CD4-positive, alpha-beta T cell treated with Interleukin-6 for 4 hours (primary cell): Measurements from ENCODE around the gene NEURL4.

Source experiments
- DNase-seq: peaks from one replicate; pipeline ENCODE4 v3.0.0-alpha.2; 2020; ENCODE audit warnings: mixed read lengths

NEURL4 gene

DNA sequence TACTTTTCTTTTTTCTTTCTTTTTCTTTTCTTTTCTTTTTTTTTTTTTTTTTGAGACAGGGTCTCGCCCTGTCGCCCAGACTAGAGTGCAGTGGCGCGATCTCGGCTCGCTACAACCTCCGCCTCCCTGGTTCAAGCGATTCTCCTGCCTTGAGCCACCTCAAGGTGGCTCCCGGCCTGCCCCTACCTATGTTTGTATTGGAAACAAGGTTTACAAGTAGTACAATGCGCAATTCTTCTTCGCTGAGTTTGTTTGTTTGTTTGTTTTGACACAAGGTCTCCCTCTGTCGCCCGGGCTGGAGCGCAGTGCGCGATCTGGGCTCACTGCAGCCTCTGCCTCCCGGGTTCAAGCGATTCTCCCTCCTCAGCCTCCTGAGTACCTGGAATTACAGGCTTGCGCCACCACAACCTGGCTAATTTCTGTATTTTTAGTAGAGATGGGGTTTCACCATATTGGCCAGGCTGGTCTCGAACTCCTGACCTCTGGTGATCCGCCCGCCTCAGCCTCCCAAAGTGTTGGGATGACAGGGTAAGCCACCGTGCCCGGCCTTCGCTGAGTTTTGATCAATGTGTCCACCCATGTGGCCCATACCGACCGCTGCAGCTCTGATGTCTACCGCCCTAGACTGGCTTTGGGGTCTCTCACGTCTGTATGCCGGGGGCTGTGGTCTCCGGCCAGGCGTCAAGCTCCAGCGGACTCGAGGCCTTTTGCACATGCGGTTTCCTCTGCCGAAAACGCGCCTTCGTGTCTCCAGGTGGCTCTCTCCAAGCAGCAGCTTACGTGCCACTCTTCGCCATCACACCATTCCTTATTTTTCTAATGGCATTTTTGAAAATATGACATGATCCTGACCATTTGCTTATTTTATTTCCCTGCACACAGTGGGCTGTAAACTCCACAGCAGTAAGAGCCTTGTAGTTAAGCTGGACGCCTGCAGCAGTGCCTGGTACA, 33.6 kb downstream of the NEURL4 start:
- no peak for DNase-seq

DNA sequence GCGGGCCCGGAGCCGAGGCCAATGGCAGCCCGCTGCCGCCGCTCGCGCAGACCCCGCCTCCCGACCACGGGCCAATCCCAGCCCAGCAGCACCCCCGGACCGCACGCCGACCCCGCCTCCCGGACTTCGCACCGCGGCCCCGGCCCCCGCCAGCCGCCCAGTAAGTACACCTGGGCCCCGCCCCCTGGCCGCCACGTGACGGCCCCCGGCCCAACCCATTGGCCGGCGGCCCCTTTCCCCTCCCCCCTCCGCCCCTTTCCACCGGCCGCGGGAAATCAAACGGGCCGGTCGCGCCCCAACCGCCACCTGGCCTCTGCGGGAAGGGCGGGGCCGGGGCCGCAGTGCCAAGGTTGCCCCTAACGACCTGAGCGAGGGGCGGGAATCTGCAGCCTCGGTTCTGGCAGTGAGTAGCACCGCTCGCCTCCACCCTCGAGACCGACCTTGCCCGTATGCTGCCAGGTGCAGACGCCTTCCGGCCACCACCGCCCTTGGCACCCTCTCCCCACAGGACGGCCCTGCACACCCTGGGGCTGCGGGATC, 34.5 kb downstream of the NEURL4 start, which contains the start of gene YBX2:
Gene YBX2, minus strand, starts transcription at position 26 of the 540 bp plus-strand sequence. CDS start 139 bp downstream, outside the sequence.
- peak; percentile 82 for DNase-seq

DNA sequence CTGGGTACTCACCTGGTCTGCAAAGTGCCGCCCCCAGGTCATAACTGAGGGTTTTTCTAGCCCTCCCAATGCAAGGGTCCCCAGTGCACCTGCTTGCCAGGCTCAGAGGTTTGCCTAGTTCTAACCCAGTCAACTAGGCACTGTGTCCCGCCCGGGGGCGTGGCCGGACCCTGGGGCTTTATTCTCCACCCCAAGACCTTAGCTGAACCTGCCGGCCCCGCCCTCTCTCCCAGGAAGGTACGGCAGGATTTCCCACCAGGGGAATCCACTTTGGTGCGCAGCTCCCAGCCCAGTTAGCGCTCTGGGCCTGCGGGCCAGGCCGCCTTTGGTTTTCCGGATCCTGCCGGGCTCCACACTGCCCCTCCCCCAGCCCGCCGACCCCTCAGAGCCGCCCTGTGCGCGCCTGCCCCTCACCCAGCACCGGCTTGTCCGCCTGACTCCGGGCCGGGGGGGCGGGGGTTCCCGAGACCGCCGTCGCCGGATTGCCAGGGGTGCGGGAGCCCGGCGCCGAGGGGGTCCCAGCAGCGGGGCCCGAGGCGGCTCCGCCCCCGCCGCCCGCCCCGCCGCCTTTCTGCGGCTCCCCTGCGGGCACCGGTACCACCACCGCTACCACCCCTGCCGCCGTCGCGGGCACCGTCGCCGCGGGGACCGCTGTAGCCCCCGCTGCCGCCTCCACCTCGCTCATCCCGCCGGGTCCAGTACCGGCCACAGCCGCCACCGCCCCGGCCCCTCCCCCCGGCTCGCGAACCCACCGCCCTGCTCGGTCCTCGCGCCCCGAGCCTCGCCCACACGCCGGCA, 35.1 kb downstream of the NEURL4 start:
- peak; percentile 50 for DNase-seq

DNA sequence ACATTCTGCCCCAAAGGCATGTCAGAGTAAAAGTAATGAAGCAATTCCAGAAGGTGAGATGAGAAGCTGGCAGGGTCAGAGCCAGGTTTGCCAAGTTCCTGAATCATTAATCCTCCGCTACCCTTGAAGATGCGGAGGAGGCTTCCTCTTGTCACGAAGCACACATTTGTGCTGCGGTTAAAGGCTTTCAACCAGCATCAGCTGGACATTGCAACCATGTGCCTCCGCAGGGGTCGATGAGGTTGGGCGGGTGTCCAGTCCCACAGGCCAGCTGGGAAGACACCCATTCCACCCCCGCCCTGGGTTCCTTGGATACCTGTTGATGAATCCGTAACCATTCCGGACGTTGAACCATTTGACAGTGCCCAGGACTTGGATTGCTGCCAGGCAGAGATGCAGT, 36.0 kb downstream of the NEURL4 start:
- no peak for DNase-seq

DNA sequence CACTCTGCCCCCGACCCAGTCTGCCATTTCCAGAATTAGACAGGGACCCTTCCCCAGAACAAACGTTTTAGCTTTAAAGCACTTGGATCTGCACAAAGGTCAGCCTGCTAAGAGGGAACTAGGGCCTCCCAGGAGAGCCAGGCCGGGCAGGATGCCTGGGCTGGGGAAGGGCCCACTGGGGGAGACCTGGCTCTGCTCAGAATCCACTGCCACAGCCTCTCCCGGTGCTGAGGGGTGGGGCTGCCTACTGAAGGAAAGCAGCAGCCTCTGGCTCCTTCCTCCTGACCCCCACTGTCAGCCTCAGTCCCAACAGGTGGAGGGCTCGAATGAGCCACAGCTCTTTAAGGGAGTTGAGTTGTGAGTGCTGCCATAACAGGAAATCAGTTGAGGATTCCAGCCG, 36.4 kb downstream of the NEURL4 start:
- DNase-seq: no peak

DNA sequence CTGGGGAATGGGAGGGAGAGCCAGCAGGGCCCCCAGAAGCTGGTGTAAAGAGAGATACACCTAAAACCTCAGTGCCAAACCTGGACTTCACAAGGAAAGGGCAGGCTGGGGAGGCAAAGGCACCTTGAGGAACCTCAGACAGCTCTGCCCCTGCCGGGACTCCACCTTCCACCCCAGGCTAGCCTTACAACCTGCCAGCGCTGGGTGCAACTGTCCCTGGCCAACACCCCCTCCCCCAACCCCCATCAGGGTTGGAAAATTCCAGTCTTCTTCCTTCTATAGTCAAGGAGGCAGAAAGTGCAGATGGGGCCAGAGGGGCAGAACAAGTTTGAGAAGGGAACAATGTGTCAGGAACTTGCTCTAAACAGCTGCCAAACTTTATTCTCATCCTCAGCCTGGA, 36.9 kb downstream of the NEURL4 start:
- no peak for DNase-seq

DNA sequence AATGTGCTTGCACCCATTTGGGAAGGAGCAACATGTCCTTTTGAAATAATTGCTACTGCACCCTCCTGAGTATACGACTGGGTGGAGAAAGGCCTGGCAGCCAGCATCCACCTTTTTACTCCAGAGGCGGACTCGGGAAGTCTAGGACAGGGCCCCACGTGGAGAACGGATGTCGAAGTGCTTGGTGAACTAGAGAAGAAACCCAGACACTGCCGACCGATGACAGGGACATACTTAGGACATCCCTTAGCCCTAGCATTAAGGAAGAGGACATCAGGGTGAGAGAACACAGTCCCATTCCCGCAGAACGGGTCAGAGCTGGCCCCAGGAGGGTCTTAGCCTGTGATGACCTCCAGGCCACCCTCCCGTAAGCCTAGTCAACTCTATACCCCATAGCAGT, 38.5 kb downstream of the NEURL4 start:
- no peak for DNase-seq

DNA sequence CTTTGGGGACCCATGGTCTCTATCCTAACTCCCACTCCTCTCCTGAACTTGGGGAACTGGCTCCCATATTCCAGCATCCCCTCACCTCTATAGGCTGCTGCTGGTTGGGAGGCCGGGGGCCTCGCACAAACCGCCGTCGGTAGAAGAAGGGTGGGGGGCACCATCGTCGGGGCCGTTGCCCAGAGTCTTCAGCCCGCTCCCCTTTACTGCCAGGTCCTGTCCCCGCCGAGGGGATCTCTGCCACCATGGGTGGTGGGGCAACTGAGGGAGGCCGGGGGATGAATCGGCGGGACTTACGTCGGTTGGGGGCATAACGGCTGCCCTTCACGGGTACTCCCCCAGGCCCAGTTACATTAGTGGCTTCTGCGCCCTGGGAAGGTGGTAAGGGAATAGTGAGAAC, 39.0 kb downstream of the NEURL4 start:
- no peak for DNase-seq

DNA sequence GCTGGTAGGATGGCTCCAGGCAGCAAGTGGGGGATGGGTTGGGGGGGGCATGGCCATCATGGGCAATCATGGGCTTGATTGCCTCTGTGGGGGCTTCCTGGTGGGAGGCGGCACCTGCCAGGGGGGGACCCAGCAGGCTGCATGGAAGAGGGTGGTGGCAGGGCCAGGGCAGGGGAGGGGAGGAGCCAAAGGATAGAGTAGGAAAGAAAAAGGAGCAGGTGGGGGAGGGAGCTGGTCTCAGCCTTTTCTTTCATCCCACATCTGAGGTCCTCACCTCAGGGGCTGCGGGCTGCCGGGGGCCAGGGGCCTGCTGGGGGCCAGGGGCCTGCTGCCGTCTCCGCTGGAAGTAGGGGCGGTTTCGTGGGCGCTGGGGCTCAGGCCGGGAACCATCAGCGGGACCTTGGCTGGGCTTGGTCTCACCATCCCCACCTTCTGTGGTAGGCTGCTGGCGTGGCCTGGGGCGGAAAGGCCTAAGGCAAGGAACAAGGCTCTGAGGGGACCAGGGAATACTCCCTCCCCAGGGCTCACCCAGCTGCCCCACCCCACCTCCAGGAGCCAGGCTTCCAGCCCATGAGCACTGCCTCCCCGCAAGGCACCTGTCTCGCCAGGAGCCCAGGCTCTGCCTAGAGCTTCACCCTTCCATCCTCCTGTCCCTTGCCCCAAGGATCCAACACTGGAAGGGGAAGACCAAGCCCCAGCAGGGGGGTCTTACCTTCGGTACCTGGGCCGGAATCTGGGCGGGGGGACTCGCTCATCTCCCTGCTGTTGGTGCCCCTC, 39.7 kb downstream of the NEURL4 start:
- DNase-seq: no peak

DNA sequence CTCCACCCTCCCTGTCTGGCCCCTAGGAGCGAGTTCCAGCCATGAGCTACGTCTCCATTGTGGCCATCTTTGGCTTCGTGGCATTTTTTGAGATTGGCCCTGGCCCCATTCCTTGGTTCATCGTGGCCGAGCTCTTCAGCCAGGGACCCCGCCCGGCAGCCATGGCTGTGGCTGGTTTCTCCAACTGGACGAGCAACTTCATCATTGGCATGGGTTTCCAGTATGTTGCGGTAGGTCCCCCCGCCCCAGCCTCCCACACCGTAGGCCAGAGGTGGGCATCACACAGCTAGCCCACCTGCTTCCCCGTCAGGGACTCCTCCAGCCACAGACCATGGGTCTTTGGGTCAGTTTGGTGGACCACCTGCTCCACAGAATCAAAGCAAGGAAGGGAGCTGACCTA, 43.5 kb downstream of the NEURL4 start:
- no peak for DNase-seq

DNA sequence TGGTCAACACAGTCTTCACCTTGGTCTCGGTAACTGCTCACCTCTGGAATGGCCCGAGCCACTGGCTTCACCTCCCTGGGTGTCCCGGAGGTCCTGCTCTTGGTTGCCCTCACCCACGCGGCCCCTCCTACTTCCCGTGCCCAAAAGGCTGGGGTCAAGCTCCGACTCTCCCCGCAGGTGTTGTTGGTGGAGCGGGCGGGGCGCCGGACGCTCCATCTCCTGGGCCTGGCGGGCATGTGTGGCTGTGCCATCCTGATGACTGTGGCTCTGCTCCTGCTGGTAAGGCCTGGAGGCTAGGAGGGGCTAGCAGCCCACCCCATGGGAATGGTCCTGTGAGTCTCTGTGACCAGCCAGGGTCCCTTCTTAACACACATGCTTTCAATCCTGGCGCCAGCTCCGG, 44.2 kb downstream of the NEURL4 start:
- no peak for DNase-seq

DNA sequence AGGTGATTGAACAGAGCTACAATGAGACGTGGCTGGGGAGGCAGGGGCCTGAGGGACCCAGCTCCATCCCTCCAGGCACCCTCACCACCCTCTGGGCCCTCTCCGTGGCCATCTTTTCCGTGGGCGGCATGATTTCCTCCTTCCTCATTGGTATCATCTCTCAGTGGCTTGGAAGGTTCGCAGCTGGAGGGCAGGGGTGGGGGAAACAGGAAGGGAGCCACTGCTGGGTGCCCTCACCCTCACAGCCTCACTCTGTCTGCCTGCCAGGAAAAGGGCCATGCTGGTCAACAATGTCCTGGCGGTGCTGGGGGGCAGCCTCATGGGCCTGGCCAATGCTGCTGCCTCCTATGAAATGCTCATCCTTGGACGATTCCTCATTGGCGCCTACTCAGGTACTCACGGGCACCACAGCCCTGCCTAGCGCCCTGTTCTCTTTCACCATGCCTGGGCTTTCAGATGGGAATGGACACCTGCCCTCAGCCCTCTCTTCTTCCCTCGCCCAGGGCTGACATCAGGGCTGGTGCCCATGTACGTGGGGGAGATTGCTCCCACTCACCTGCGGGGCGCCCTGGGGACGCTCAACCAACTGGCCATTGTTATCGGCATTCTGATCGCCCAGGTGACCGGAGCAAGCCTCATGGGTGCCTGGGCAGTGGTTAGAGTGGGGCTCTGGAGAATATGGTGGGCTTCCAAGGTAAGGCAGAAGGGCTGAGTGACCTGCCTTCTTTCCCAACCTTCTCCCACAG, 45.5 kb downstream of the NEURL4 start:
- no peak for DNase-seq

DNA sequence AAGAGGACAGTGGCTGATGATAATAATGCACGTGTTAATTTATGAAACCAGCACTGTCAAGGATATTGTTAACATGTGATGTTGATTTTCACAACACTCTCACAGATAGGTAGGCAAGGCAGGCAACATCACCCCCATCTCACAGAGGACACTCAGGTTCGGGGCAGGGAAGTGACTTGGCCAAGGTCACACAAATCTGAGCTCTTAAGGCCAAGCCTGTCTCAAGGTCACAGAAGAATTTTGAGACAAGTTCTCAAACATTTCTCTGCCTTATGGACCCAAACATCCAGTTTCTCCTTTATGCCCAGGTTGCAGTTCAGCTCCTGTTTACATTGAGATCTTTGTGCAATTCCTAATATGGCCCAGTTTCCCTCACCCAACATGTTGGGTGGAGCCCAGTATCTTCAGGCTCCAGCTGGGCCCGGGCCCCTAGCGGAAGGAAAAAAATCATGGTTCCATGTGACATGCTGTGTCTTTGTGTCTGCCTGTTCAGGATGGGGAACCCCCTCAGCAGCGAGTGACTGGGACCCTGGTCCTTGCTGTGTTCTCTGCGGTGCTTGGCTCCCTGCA, 46.3 kb downstream of the NEURL4 start:
- no peak for DNase-seq

DNA sequence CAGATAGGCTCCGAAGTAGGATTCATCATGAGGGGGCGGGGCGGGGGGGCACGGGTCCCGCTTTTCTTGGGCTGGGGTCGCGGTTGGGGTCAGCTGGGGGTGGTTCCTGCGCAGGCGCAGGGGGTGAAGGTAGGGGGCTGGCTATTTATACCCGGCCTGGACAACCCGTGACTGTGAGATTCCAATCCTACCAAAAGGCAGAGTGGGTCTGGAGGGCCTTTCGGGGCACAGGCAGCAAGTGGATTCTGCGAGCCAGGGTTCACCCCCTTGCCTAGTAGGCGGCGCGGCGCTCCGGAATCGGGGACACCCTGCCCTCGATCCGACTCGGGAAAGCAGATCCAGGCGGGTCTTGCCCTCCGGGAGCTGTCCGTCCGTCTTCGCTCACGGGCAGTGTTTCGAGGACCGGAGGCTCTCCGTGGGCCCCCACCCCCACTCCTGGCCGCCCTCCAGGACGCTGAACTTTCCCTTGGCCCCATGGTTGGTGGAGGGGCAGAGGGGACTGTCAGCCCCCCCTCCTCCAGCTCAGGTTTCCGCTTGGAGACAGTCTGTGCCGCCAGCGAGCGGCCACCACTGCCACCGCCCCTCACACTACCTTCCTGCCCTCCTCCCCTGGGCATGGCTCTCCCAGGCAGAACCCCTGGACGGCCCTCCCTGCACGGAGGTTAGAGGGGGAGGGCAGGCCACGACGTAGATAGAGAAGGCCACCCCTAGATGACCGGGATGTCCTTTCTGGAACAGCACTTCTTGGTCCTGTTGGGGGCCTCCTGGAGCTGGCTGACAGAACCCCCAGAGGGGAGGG, 47.0 kb downstream of the NEURL4 start:
- DNase-seq: no peak

DNA sequence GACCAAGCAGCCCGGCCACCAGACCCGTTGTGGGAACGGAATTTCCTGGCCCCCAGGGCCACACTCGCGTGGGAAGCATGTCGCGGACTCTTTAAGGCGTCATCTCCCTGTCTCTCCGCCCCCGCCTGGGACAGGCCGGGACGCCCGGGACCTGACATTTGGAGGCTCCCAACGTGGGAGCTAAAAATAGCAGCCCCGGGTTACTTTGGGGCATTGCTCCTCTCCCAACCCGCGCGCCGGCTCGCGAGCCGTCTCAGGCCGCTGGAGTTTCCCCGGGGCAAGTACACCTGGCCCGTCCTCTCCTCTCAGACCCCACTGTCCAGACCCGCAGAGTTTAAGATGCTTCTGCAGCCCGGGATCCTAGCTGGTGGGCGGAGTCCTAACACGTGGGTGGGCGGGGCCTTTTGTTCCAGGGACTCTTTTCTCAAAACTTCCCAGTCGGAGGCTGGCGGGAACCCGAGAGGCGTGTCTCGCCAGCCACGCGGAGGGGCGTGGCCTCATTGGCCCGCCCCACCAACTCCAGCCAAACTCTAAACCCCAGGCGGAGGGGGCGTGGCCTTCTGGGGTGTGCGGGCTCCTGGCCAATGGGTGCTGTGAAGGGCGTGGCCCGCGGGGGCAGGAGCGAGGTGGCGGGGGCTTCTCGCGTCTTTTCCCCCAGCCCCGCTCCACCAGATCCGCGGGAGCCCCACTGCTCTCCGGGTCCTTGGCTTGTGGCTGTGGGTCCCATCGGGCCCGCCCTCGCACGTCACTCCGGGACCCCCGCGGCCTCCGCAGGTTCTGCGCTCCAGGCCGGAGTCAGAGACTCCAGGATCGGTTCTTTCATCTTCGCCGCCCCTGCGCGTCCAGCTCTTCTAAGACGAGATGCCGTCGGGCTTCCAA, 47.8 kb downstream of the NEURL4 start, which contains the start of gene SLC2A4:
Gene SLC2A4, plus strand, starts transcription at position 645 of the 879 bp plus-strand sequence. Its CDS starts 217 bp downstream, at position 862.
- DNase-seq: peak; percentile 91

DNA sequence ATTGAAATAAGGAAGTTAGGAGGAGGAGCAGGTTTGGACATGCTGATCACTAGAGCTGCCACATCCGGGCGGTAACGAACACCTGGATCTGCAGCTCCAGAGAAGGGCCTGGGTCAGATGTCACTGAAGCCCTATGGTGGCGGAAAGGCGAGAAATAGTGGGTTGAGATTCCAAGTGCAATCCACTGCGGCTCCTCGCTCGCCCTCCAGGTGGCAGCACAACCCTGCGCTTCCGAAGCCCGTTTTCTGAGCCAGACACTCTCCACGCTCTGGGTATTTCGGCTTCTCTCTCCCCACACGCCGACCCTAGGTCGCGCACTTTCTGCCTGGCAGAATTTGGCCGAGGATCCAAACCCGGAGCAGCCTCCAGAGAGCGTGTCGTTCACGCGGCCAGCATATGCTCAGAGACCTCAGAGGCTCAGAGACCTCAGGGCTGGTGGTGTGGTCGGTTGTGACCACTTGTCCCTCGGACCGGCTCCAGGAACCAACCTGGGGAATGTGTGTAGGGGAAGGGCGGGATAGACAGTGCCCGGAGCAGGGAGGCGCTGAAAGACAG, 48.5 kb downstream of the NEURL4 start:
- DNase-seq: peak; percentile 85

DNA sequence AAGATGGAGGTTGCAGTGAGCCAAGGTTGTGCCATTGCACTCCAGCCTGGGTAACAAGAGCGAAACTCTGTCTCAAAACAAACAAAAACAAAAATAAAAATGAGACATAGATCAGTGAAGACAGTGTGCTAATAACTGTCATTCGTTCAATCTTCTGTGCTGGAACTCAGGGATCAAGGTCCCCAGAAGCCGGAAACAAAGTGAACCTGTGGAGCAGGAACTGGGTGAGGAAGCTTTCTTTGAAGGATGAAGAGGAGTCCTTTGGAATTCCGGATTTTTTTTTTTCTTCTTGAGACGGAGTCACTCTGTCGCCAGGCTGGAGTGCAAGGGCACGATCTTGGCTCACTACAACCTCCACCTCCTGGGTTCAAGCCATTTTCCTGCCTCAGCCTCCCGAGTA, 49.7 kb downstream of the NEURL4 start:
- no peak for DNase-seq

DNA sequence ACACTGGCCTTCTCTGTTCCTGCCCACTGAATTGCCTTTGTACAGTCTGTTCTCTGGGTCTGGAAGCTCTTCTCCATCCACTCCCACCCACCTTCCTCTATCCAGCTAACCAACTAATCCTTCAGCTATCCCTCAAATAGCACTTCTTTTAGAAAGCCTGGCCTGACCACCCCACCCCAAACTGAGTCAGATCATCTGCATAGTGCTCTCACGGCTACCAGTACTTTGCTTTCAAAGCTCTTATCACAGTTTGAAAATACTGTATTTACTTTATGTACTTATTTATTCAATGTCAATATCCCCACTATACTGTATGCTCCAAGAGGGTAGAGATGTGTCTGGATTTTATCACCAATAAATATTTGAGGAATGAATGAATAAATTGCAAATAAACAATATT, 62.4 kb downstream of the NEURL4 start:
- no peak for DNase-seq
